Measurements from ENCODE around the gene UHRF1.

The UHRF1 gene

DNA sequence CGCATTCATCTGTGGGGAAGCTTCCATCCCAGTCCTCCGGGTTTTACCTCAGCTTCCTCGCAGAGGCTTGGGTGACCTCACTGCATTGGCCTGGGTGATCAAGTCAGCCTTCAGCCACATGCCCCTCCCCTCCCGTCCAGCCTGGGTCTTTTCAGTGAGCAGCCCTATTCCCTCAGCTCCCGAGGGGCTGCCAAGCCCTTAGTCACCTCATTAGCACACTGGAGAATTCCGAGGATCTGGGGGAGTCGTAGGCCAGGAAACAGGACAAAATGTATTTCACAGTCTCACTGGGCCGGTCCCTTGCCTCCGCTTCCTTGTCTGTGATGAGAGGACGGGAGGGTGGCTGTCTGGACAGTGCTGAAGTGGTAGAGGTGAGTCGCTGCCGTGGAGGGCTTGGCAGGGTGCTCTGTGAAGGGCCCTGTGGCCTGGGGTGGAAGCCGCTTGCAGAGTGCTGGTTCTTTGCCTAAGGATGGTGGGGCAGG is 79.5 kb downstream of the UHRF1 start:
- DNase-seq (ENCODE audit: low read depth in 2 of 2) = no peak

DNA sequence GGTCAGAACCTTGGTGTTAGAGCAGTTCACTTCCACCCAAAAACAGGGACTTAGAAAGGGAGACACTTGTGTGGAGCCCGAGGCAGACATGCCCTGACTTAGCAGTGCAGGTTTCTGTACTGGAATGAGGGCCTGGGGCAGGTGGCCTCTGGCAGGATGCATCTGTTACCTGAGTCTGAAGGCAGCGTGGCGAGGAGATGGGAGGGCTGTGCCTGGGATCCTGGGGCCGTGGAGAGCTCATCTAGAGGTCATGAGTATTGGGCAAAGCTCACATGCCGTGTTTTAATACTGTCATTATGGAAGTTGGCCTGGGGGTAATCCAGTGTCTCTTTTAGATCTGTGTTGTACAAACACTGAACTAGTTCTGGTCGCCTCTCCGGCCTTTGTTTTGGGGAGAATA is 81.0 kb downstream of the UHRF1 start:
- no peak for DNase-seq (ENCODE audit: low read depth in 2 of 2)

DNA sequence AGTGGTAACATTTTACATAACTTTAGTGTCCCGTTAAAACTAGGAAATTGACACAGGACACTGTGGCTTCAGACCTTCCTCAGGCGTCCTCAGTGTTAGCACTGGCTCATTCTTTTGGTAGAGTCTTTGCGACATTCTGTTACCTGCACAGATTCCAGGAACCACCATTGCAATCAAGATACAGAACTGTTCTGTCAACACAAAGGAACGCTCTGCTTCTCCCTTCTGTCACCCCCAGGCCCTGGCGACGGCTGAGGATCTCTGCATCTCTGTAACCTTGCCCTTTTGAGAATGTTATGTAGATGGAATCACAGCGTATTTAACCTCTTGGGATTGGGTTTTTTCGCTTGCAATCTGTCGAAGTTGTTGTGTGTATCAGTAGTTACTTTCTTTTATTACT is 82.2 kb downstream of the UHRF1 start:
- DNase-seq (ENCODE audit: low read depth in 2 of 2) = no peak

DNA sequence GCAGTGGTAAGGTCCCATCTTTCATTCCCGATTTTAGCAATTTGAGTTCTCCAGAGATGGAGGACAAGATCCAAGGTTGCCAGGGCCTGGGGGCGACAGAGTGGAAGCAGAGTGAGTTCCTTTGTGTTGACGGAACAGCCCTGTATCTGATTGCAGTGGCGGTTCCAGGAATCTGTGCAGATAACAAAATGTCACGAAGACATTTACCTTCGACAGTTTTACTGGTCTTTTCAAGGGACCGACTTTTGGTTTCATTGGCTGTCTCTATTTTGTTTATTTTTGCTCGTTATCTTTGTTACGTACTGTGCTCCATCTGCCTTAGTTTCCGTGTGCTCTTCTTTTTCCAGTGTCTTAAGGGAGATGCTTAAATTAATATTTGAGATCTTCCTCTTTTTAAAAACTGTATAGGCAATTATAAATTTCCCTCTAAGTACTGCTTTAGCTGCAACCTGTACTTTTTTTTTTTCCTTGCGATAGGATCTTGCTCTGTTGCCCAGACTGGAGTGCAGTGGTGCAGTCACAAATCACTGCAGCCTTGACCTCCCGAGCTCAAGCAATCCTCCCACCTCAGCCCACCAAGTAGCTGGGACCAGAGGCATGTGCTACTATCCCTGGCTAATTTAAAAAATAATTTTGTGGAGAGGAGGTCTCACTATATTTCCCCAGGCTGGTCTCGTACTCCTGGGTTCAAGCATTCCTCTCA is 82.8 kb downstream of the UHRF1 start:
- DNase-seq (ENCODE audit: low read depth in 2 of 2) = no peak

DNA sequence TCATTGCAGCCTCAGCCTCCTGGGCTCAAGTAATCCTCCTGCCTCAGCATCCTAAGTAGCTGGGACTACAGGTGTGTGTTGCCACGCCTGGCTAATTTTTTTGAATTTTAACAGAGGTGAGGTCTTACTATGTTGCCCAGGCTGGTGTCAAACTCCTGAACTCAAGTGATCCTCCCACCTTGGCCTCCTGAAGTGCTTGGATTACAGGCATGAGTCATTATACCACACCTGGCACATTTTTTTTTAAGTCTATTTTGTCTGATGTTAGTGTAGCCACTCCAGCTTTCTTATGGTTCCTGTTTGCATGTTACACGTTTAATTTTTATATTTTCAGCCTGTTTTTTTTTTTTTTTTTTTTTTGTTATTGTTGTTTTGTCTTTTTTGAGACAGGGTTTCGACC is 84.4 kb downstream of the UHRF1 start:
- DNase-seq (ENCODE audit: low read depth in 2 of 2) = no peak

DNA sequence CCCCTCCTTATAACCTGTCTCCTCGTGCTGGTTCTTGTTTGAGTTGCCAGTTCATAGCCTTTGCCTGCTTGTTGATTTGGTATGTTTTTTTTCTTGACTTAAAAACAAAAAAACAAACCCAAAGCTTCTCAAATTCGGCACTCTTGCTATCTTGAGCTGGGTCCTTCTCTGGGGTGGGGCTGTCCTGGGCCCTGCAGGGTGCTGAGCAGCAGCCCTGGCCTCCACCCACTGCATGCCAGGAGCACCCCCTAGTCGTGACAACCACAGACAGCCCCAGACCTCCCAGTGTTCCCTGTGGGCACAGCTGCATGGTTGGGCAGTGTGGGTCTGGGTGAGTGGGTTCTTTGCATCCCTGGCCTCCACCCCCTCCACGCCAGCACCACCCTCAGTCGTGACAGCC is 87.4 kb downstream of the UHRF1 start:
- DNase-seq (ENCODE audit: low read depth in 2 of 2) = no peak

DNA sequence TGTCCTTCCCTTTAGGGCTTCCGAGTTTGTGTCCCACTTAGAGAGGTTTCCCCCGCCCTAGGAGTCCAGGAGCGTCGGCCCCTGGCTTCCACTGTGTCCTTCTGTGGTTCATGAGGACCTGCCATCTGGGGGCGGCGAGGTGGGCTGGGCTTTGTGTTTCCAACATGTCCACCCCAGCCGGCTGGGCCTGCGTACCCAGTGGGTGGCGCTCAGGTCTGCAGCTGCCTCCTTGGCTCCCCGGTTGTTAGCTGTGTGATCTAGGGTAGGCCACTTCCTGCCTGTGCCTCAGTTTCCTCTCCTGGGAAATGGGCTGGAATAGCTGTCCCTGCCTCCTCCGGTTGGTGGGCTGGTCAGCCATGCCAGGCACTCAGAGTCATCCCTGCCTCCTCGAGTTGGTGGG is 88.0 kb downstream of the UHRF1 start:
- no peak for DNase-seq (ENCODE audit: low read depth in 2 of 2)

DNA sequence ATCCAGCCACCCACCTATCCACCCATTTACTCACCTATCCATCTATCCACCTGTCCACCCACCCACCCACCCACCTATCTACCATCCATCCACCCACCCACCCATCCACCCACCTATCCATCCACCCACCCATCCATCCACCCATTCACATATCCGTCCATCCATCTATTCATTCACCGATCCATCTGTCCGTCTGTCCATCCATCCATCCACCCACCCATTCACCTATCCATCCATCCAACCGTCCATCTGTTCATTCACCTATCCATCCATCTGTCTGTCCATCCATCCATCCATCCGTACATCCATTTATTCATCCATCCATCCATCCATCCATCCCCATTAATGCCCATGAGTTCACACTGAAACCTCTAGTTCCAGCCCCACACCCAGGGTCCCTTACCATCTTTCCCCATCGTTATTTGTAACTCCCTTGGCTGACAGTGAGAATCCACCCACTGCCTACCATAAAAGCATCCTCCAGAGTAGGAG is 90.9 kb downstream of the UHRF1 start:
- DNase-seq (ENCODE audit: low read depth in 2 of 2) = no peak

DNA sequence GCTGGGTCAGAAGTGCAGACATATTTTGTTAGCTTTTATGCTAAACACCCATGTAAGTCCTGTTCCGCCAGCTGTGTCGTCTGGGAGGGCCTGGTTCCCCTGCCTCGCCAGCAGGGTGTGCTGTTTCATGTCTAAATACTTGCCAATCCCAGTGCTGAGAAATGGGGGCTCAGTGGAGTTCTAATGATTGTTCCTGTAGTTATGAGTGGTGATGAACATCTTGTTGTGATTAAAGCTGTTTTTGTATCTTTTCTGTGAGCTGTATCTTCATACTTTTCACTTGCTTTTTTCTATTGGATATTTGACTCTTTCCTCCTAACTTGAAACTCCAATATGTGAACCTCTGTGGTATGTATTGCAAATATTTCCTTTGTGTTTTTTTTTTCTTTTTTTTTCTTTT is 92.3 kb downstream of the UHRF1 start:
- DNase-seq (ENCODE audit: low read depth in 2 of 2) = peak; percentile 8 to 18

DNA sequence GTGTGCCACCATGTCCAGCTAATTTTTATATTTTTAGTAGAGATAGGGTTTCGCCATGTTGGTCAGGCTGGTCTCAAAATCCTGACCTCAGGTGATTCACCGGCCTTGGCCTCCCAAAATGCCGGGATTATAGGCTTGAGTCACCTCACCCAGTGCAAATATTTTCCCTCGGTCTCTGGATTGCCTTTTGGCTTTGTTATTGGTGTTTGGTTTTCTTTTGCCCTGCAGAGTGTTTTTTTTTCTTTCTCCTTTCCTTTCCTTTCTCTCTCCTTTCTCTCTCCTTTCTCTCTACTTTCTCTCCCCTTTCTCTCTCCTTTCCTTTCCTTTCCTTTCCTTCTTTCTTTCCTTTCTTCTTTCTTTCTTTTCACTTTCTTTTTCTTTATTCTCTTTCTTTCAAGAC is 92.8 kb downstream of the UHRF1 start:
- no peak for DNase-seq (ENCODE audit: low read depth in 2 of 2)

DNA sequence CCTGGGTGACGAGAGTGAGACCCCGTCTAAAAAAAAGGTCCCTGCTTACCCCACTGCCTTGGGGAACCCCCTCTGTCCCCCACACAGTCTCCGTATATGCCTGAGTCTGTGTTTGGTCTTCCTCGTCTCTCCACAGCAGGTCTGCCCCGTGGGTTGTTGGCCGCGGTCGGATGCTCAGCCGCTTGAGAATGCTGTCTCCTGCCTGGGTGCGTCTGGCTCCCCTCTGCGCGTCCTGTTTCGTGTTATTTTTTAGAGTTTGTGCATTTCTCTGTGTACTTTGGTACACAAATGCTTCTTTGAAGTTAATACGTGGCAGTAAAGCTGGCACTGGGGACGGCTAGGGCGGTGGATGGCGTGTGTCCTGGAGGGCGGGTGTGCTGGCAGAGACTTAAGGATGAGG is 94.5 kb downstream of the UHRF1 start:
- DNase-seq (ENCODE audit: low read depth in 2 of 2) = no peak

DNA sequence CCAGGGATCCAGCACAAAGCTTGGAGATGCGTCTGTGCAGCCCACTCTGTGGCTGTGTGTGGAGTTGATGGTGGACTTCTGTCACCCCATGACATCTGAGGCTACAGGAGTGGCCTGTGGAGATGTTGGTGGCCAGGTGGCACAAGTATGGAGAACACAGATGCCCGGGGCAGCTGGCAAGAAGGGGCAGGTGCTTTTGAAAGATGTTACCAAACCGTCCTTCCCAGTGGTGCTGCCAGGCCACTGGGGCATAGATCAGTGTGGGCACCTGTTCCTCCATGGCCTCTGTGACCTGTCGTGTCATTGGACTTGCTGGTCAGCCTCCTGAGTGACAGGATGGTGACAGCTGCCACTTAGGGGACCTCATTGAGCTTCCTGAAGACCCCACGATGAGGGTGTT is 95.8 kb downstream of the UHRF1 start:
- DNase-seq (ENCODE audit: low read depth in 2 of 2) = no peak

DNA sequence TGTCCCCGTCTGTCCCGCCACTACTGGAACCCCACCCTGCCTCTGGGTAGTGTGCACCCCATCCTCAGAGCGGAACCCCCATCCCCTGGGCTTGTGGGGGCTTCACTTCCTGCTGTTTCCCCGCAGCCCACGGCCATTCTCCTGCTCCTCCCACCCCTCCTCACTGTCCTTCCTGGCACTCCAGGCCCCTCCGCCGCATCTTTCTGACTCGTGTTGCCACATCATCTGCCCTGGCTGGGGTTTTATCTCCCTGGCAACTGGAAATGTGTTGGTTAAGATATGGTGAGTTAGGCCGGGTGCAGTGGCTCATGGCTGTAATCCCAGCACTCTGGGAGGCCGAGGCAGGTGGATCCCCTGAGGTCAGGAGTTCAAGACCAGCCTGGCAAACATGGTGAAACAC is 96.9 kb downstream of the UHRF1 start:
- no peak for DNase-seq (ENCODE audit: low read depth in 2 of 2)

DNA sequence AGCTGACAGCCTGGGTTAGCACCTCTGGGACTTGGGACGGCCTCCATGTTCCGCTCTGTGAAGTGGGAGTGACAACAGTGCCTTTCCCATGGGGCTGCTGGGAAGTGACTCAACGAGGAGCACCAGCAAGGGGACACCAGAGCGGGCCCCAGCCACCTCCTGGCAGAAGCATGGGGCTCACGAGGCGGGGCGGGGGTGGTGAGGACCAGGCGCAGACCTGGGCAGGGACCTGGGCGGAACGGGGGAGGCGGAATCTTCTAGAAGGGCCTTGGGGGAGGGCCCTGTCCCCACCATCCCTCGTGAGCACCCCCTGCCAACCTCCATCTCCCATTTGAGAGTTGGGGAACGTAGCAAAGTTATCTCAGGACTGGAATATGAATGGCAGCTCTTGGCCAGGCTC is 97.5 kb downstream of the UHRF1 start:
- DNase-seq (ENCODE audit: low read depth in 2 of 2) = no peak
